Ammon's horn (tissue), 1 donor: ENCODE results near the gene HES4.

Experiments used
- DNase-seq: peaks from one replicate; pipeline ENCODE4 v3.0.0-alpha.2; 2016; ENCODE audit warnings: low spot score

HES4 gene

DNA sequence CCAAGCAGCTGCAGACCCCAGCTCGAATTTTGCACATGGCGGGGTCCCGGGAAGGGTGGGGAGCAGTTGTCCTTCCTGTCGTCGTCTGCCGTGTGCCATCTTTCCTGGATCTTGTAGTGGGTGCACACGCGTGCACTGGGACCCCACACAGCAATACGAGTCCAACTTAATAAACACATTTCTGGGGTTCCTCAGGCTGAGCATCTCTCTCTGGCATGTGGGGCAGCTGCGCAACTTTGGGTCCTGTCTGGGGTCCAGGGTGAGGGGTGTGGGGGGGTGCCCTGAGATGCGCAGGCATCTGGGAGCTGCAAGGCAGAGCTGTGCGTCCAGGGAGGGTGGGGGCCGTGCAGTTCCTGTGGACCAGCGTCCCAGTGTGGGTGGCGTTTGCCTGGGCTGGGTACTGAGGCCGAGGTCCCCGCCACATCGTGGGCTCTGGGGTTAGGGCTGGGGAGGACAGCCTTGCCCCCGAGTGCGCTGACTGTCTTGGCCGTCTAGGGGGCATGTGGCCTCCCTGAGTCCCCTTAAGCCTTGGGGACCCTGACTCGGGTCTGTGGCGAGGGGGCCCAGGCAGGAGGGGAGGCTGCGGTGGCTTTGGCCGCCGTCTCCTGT, 34.3 kb downstream of the HES4 start:
- no peak for DNase-seq

DNA sequence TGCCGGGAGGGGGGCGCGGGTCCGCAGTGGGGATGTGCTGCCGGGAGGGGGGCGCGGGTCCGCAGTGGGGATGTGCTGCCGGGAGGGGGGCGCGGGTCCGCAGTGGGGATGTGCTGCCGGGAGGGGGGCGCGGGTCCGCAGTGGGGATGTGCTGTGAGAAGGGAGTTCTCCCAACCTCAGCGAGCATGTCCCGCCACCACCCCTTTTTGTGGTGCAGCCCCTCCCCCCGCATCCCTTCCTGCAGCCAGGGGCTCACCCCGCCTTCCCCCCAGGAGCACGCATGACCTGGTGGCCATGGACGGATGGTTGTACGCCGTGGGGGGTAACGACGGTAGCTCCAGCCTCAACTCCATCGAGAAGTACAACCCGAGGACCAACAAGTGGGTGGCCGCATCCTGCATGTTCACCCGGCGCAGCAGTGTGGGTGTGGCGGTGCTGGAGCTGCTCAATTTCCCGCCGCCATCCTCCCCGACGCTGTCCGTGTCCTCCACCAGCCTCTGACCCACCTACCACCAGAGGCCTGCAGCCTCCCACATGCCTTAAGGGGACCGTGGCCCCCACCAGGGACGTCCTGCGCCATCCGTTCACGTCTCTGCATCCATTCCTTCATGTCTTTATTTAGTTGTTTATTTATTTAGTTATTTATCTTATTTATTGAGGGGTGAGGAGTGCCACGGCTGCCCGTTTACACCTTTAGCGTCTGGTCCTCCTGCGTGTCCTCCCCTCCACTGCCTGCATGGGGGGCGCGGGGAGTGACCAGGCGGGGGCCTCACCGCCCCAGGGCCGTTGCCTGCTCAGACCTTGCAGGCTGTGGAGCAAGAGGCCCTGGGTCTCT, 35.0 kb downstream of the HES4 start:
- no peak for DNase-seq

DNA sequence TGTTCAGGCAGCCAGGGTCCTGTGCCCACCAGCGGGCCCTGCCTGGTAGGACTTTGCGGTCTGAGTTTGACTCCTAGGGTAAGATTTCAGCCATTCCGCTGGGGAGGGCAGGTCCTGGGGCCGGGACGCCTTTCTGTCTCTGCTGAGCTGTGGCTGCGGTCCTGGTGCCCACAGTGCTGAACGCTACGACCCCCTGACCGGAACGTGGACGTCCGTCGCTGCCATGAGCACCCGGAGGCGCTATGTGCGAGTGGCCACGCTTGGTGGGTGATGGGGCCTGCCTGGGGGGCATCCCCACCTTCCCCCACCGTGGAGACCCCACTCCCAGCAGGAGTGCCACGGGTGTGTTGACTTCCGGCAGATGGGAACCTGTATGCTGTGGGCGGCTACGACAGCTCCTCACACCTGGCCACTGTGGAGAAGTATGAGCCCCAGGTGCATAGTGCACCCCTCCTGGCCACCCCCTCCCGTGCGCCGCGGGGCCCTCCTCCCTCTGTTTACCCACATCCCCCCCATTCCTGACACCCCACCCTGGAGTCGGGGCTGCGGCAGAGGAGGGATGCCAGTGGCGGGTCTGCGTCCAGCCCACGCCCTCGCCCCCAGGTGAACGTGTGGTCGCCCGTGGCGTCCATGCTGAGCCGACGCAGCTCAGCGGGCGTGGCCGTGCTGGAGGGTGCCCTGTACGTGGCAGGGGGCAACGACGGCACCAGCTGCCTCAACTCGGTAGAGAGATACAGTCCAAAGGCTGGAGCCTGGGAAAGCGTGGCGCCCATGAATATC, 36.0 kb downstream of the HES4 start:
- DNase-seq, result no peak

DNA sequence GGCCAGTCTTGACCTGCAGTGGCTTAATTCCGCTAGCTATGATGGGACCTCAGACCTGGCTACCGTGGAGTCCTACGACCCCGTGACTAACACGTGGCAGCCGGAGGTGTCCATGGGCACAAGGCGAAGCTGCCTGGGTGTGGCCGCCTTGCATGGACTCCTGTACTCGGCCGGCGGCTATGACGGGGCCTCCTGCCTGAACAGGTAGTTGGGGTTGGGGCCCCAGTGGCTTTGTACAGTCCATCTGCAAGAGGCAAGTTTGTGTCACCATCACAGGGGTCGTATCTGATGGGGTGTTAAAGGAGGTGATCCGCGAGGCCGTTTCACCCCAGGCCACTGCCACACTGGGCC, 36.6 kb downstream of the HES4 start:
- DNase-seq, result no peak

DNA sequence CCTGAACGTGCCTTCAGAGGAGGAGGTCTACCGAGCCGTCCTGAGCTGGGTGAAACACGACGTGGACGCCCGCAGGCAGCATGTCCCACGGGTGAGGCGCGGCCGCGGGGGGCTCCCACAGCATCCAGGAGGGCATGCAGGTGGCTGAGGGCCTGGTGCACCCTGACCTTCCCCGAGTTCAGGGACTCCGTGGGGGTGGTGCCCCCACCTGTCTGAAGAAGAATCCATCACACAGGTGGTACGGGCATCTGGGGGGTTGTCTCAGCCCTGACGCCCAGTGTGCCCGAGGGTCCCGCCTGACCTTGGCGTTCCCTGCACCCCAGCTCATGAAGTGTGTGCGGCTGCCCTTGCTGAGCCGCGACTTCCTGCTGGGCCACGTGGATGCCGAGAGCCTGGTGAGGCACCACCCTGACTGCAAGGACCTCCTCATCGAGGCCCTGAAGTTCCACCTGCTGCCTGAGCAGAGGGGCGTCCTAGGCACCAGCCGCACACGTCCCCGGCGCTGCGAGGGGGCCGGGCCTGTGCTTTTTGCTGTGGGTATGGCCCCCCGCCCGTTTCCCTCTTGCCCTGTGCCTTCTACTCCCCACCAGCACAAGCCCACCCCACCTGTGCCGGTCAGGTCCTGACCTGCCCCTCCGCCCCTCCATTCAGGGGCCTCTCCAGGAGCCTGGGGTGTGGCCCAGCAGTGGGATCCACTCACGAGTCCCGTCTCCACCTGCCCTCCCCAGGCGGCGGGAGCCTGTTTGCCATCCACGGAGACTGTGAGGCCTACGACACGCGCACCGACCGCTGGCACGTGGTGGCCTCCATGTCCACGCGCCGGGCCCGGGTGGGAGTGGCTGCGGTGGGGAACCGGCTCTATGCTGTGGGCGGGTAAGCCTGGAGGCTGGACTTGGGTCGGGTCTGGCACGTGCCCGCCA, 37.3 kb downstream of the HES4 start:
- no peak for DNase-seq

DNA sequence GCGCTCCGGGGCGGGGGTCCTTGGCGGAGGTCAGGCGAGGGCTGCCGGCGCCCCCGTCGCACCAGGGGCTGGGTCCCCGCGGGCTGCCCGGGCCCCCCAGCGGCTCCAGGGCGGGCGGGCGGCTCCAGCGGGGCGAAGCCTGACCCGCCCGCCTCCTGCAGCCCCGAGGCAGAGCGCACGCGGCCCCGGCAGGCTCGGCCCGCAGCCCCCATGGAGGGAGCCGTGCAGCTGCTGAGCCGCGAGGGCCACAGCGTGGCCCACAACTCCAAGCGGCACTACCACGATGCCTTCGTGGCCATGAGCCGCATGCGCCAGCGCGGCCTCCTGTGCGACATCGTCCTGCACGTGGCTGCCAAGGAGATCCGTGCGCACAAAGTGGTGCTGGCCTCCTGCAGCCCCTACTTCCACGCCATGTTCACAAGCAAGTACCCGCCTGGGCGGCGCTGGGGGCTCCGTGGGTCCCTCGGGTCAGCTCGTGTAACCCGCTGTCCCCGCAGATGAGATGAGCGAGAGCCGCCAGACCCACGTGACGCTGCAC, 38.7 kb downstream of the HES4 start:
- DNase-seq, result no peak

DNA sequence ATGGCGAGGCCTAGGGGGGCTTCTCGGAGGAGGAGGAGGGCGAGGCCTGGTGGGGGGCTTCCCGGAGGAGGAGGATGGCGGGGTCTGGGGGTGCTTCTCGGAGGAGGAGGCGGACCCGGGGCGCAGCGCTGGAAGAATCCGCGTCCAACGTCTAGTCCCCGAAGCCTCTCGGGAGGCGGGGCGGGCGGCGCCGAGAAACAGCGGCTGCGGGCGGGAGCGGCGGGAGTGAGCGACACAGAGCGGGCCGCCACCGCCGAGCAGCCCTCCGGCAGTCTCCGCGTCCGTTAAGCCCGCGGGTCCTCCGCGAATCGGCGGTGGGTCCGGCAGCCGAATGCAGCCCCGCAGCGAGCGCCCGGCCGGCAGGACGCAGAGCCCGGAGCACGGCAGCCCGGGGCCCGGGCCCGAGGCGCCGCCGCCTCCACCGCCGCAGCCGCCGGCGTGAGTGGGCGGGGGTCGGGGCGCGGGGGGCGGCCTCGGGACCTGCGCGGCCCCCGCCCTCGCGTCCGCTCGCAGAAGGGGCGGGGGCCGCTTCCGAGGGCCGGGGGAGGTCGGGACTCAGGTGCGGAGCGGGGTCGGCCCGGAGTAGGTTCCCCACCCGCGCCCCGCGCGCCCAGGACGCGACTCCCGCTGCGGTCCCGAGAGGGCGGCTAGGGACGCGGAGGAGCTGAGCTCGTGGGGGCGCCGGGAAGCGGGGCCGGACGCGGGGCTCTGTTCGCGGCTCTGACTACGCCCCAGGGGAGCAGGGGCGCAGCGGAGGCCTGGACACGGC, 39.4 kb downstream of the HES4 start, which contains the start of gene KLHL17:
Gene KLHL17 (plus strand): TSS at position 222 of the 769 bp plus-strand sequence. CDS start 110 bp downstream, at position 332.
- DNase-seq, result peak; percentile 71

DNA sequence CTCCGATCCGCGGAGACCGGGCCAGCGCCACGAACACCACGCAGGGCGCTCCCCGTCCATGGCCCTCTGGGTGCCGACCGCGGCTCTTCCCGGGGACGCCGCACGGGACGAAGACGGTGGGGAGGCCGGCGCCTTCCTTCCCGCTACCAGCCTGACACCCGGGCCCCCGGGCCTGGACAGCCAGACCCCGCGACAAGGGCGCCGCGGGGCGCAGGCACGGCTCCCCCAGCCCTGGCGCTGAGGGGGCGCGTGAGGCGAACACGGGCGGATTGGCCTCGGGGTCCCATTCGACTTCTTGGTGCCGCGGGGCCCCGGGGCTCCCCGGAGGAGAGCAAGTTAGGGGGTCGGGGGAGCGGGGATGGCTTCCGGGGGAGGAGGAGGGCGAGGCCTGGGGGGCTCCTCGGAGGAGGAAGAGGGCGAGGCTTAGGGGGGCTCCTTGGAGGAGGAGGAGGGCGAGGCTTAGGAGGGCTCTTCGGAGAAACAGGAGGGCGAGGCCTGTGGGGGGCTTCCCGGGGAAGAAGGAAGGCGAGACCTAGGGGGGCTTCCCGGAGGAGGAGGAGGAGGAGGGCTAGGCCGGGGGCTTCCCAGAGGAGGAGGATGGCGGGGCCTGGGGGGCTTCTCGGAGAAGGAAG, 40.0 kb downstream of the HES4 start:
- no peak for DNase-seq

DNA sequence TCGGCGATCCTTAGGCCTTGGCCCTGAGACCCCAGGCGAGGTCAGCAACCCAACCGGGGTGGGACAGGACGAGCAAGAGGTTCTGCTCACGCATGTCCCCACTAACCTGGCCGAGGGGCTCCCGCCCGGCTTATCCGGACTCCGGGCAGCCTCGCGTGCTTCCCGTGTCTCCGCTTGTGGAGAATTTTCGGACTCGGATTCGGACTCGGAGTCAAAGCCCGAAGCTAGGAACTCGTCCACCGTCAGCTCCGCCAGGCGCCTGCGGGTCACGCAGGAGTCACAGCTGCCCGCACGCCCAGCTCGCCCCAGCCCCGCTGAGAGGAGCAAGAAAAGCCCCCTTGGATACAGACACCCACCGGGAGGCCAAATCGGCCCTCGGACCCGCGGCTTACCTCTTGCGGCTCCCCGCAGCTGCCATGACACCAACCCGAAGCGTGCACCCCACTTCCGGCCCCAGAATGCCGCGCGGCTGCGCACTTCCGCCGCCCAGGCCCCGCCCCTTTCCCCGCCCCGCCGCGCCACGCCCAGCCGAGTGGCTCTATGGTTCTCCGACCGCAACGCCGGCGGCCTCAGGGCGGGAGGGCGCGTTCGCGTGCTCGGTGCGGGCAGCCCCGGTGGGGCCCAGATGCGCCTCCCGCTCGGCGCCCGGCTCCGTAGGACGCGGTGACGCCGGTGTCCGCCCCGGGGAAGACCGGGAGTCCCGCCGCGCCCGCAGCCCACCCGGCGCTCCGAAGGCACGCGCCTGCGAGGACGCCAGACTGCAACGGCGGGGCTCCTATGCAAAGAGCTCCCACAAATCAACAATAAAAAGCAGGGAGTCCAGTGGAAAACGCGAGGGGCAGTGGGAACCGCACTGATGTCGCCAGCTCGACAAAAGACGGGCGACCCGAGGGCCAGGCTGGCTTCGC, 40.8 kb downstream of the HES4 start, which contains the start of gene NOC2L:
Gene NOC2L (minus strand): TSS at position 434 of the 908 bp plus-strand sequence. CDS start 16 bp downstream, at position 418.
- DNase-seq, result peak; percentile 90

DNA sequence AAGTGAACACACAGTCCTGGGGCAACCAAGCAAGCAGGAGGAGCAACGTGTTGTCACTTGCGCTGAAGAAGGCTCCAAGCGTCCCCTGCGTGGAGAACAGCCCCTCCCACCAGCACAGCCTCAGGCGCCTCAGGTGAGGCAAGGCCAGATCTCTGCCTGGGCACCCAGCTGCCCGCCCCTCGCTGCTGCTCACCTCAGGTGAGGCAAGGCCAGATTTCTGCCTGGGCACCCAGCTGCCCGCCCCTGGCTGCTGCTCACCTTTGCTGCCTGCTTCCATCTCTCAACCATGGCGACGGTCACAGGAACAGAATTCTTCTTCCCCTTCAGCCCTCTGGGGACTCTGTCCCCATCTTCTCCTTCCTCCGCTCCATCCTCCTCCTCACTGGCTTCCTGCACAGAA, 43.3 kb downstream of the HES4 start:
- DNase-seq, result no peak

DNA sequence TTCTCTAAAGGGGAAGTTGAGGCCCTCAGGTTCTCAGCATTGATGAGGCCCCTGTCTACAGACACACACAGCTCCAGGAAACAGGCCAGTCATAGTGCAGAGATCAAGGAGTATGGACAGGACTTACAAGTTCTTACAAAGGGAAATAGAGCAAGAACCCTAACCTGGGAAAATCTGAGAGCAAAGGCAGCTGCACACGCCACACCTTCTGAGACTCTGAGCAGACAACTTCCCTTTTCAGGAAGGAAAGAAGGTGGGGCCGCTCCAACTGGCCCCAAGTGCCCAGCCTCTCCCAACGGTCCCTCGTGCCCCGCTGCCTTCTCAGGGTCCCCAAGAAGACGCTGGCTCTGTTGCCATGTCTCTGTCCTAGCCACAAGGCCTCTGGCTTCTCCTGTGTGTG, 44.4 kb downstream of the HES4 start:
- no peak for DNase-seq

DNA sequence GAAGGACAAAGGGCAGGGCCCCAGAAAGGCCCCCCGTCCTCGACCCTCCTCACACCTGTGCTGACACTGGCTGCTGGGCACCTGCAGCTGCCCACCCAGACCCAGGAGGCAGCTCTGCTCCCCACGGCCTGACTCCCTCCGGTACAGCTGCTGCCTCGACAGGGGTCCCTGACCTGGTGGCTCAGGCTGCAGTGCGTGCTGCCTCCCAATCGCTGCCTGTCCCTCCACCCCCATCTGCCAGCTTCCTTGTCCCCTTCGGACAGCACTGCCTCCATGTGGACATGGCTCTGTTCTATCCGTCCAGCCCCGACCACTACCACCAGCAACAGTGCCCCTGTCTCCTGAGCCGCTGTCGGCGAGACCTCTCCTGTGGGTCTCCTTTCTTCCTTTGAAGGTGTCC, 45.0 kb downstream of the HES4 start:
- DNase-seq, result no peak

DNA sequence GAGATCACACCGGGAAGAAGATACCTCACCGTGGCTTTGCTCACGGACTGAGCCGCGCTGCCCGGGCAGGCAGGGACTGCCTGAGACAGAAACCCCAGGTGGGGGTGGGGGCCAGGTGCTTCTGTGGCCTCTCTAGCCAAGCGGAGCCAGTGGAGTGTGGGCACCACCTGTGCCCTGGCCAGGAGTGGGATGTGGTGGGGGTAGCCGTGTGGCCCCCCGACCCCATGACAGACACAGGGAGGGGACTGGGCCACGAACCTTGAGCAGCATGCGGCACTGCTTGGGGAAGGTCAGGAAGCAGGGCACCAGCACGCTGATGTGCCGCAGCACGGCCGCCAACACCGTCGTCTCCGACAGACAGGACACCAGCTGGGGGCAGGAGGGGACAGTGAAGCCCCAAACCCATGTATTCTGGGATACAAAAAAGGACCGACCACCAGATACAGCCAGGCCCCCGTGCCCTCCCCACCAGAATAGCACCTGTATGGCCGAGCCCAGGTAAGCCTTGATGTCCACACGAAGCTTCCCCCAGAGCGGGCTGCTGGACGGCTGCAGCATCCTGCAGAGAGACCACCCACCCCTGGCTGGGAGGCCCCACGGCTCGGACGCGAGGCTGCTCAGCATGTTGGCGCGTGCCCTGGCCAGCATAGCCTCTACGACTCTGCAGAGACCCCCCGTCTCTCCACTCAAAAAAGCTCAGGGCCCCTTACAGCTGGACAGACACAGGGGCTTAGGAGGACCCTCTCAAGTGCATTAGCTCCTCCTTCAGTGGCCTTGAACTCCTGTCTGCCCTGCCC, 46.2 kb downstream of the HES4 start:
- no peak for DNase-seq

DNA sequence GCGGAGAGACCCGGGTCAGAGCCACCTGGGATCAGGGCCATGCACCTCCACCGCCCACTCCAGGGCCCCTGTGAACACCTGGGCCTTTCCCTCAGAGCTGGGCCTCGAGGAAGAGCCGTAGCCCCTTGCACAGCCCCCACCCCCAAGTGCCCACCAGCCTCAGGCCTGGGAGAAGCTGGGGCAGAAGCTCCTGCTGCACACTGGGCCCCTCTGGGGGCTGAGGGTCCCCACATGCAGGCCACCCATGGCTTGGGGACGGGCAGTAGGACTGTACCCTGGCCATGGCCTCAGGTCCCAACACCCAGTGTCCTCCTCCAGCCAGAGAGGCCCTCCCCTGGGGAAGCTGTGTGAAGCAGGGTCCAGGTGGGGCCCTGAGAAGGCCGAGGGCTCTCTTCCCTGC, 47.3 kb downstream of the HES4 start:
- no peak for DNase-seq

DNA sequence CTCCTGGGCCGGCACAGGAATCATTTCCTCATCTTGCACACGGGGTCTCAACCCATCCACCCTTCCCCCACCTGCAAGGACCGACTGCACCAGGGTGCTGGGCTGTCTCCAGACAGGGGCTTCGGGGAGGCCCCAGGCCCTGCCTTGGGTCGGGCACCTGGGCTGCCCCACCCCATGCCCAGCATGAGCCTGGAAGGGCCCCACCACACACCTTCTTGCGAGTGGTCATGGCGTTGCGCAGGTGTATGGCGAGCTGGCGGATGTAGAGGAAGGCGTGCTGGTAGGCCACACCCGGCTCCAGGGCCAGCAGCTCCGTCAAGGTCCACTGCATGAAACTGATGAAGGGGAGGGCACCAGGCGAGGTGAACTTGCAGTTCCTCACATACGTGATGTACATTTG, 47.7 kb downstream of the HES4 start:
- DNase-seq, result no peak

DNA sequence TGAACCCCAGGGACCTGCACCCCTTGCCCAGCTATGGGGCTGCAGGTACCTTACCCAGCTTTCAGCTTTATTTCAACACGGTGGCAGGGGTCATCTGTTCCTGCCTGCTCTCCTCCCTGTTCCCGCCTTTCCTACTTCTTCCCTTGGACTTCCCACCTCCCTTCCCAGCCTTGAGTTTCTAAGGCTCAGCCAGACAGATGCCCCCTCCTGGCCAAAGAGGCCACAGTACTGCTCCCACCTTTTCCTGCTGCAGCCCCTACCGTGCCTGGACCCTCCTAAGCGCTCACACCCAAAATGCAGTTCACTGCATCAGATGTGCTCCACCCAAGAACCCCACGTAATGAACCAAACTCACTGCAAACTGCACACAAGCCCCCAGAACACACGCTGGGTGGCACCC, 48.5 kb downstream of the HES4 start:
- DNase-seq, result no peak

DNA sequence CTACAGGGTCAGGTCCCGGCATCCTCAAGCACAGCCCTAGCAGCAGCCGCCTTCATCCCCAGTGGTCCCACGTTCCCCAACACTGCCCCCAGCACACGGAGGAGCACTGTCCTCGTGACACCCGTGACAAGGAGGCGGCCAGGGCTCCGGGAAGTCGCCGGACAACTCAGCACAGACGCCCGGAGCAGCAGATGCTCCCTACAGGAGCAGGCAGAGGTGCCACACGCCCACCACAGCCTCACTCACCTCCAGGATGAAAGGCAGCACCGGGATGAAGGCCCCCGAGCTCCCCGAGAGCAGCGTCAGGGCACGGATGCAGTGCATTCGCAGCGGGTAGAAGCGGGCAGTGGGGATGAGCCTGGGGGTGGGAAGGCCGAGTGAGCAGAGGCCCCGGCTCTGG, 49.0 kb downstream of the HES4 start:
- DNase-seq, result no peak

DNA sequence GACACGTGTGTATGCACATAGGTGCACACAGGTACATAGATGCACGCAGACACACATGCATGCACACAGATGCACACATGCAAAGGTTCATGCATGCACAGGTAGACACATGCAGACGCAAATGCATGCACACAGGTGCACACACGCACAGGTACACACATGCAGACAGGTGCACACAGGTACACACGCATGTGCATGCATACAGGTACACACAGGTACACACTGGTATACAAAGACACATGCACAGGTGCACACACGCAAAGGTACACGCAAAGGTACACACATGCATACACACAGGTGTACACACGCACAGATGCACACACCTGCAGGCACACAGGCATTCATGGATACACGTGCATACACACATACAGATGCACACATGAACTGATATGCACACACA, 49.6 kb downstream of the HES4 start:
- DNase-seq, result no peak
